H9 (cell line): ENCODE results near the gene ATG5. TPM values are rescaled to one million over a fixed set of nuclear protein-coding genes. Genes with fewer than 3 reads are reported as not detected.

Source experiments
- DNase-seq: peaks from one replicate; pipeline ENCODE4 v3.0.0-alpha.2; 2017
- H2AFZ ChIP-seq: one replicate; pipeline ENCODE4 v1.6.1; 2013; ENCODE audit warnings: mild to moderate bottlenecking, low read length, control low read depth, moderate library complexity
- H2AK5ac ChIP-seq: 2 replicates; pipeline ENCODE4 v1.6.1; 2013; ENCODE audit warnings: low read length, control low read depth, mixed read lengths; ENCODE audit not compliant: insufficient read length
- H2BK120ac ChIP-seq: one replicate; pipeline ENCODE4 v1.6.1; 2013; ENCODE audit warnings: low read depth, mild to moderate bottlenecking, low read length, control low read depth, inconsistent platforms; ENCODE audit not compliant: poor library complexity, severe bottlenecking
- H2BK12ac ChIP-seq: 2 replicates; pipeline ENCODE4 v1.6.1; 2013; ENCODE audit warnings: low read length, control low read depth, mixed read lengths, low read depth; ENCODE audit not compliant: insufficient read length
- H2BK15ac ChIP-seq: 2 replicates; pipeline ENCODE4 v1.6.1; 2013; ENCODE audit warnings: low read depth, low read length, control low read depth
- H2BK20ac ChIP-seq: one replicate; pipeline ENCODE4 v1.6.1; 2013; ENCODE audit warnings: low read depth, mild to moderate bottlenecking, low read length, control low read depth, inconsistent platforms; ENCODE audit not compliant: poor library complexity, severe bottlenecking
- H2BK5ac ChIP-seq: 2 replicates; pipeline ENCODE4 v1.6.1; 2013; ENCODE audit warnings: low read length, control low read depth, mixed read lengths; ENCODE audit not compliant: insufficient read length
- H3K14ac ChIP-seq: 2 replicates; pipeline ENCODE4 v1.6.1; 2013; ENCODE audit warnings: low read length, control low read depth; ENCODE audit not compliant: insufficient read depth
- H3K18ac ChIP-seq: 2 replicates; pipeline ENCODE4 v1.6.1; 2013; ENCODE audit warnings: low read depth, mild to moderate bottlenecking, mixed read lengths, low read length, control low read depth; ENCODE audit not compliant: insufficient read length
- H3K23ac ChIP-seq: 2 replicates; pipeline ENCODE4 v1.6.1; 2013; ENCODE audit warnings: low read length, control low read depth, mixed read lengths, low read depth; ENCODE audit not compliant: insufficient read length
- H3K23me2 ChIP-seq: 2 replicates; pipeline ENCODE4 v1.6.1; 2013; ENCODE audit warnings: low read depth, mild to moderate bottlenecking, mixed read lengths, low read length, control low read depth; ENCODE audit not compliant: insufficient read length, poor library complexity, severe bottlenecking
- H3K27ac ChIP-seq: 2 replicates; pipeline ENCODE4 v1.5.1; 2013; ENCODE audit warnings: low read length, control low read depth, mixed read lengths, low read depth; ENCODE audit not compliant: insufficient read length
- H3K27me3 ChIP-seq: 2 replicates; pipeline ENCODE4 v1.6.1; 2013; ENCODE audit warnings: low read length, control low read depth, inconsistent platforms; ENCODE audit not compliant: insufficient read depth
- H3K4ac ChIP-seq: 2 replicates; pipeline ENCODE4 v1.6.1; 2013; ENCODE audit warnings: low read depth, mild to moderate bottlenecking, control low read depth, inconsistent platforms, low read length, moderate library complexity
- H3K4me1 ChIP-seq: 2 replicates; pipeline ENCODE4 v1.6.1; 2013; ENCODE audit warnings: low read length, control low read depth, inconsistent platforms; ENCODE audit not compliant: insufficient read depth
- H3K4me2 ChIP-seq: 2 replicates; pipeline ENCODE4 v1.6.1; 2013; ENCODE audit warnings: low read length, control low read depth, mixed read lengths; ENCODE audit not compliant: insufficient read length, insufficient read depth
- H3K56ac ChIP-seq: 2 replicates; pipeline ENCODE4 v1.6.1; 2013; ENCODE audit warnings: low read depth, mild to moderate bottlenecking, mixed read lengths, low read length, control low read depth; ENCODE audit not compliant: insufficient read length
- H3K79me1 ChIP-seq: 2 replicates; pipeline ENCODE4 v1.6.1; 2013; ENCODE audit warnings: low read depth, mild to moderate bottlenecking, moderate library complexity, low read length, control low read depth, inconsistent platforms; ENCODE audit not compliant: insufficient read depth, poor library complexity, severe bottlenecking
- H3K79me2 ChIP-seq: 2 replicates; pipeline ENCODE4 v1.6.1; 2013; ENCODE audit warnings: low read length, control low read depth, inconsistent platforms; ENCODE audit not compliant: insufficient read depth
- H3K9ac ChIP-seq: 2 replicates; pipeline ENCODE4 v1.6.1; 2013; ENCODE audit warnings: low read length, control low read depth, mixed read lengths; ENCODE audit not compliant: insufficient read length; ENCODE audit errors: extremely low read depth
- H3K9me3 ChIP-seq: one replicate; pipeline ENCODE4 v1.6.1; 2013; ENCODE audit warnings: low read depth, low read length, inconsistent platforms; ENCODE audit not compliant: control insufficient read depth
- H3T11ph ChIP-seq: one replicate; pipeline ENCODE4 v1.6.1; 2013; ENCODE audit warnings: mild to moderate bottlenecking, low read length, control low read depth, inconsistent platforms
- H4K20me1 ChIP-seq: one replicate; pipeline ENCODE4 v1.6.1; 2013; ENCODE audit not compliant: control insufficient read depth, insufficient read length, insufficient read depth
- H4K5ac ChIP-seq: 2 replicates; pipeline ENCODE4 v1.6.1; 2013; ENCODE audit warnings: low read depth, mild to moderate bottlenecking, mixed read lengths, low read length, control low read depth; ENCODE audit not compliant: insufficient read length
- H4K8ac ChIP-seq: replicated peaks from 2 replicates; pipeline ENCODE4 v1.6.1; 2013; ENCODE audit warnings: low read length, control low read depth, mixed read lengths, low read depth; ENCODE audit not compliant: insufficient read length
- H4K91ac ChIP-seq: 2 replicates; pipeline ENCODE4 v1.6.1; 2013; ENCODE audit warnings: low read depth, mild to moderate bottlenecking, moderate library complexity, mixed read lengths, low read length, control low read depth; ENCODE audit not compliant: insufficient read length
- H3K27ac Mint-ChIP-seq, 3 experiments: 2 replicates in 2 of 3; 3 replicates in 1 of 3; pipeline ENCODE4 v1.8.0; 2020 to 2021; ENCODE audit warnings: mixed read lengths in 3 of 3, mild to moderate bottlenecking in 1 of 3, moderate library complexity in 1 of 3
- H3K27me3 Mint-ChIP-seq: 2 replicates; pipeline ENCODE4 v1.8.0; 2021; ENCODE audit warnings: low read depth, mild to moderate bottlenecking, moderate library complexity, mixed read lengths
- H3K36me3 Mint-ChIP-seq, 3 experiments: 2 replicates in 2 of 3; 3 replicates in 1 of 3; pipeline ENCODE4 v1.8.0; 2020 to 2021; ENCODE audit warnings: low read depth in 3 of 3, mixed read lengths in 3 of 3; ENCODE audit not compliant: insufficient read depth in 1 of 3
- H3K4me1 Mint-ChIP-seq, 2 experiments: 2 replicates each; pipeline ENCODE4 v1.8.0; 2020; ENCODE audit warnings: mixed read lengths in 2 of 2
- H3K4me3 Mint-ChIP-seq, 2 experiments: 2 replicates in 1 of 2; 3 replicates in 1 of 2; pipeline ENCODE4 v1.8.0; 2020 to 2021; ENCODE audit warnings: mild to moderate bottlenecking in 2 of 2, mixed read lengths in 2 of 2, moderate library complexity in 1 of 2
- H3K9me3 Mint-ChIP-seq, 2 experiments: 2 replicates in 1 of 2; 3 replicates in 1 of 2; pipeline ENCODE4 v1.8.0; 2020; ENCODE audit warnings: mild to moderate bottlenecking in 2 of 2, mixed read lengths in 2 of 2, moderate library complexity in 1 of 2
- CTCF ChIP-seq: fragments of 200-600 bp; sonication (generic); conservative IDR thresholded peaks from 3 replicates; pipeline ENCODE4 v1.8.0; 2021; ENCODE audit warnings: antibody characterized with exemption, mild to moderate bottlenecking
- WGBS: extraction: QIAGEN DNeasy Blood & Tissue Kit; methylation state at CpG from one replicate; pipeline ENCODE4 v1.1.7; 2013; ENCODE audit warnings: missing lambda C conversion rate, low lambda C conversion rate, mixed read lengths; ENCODE audit not compliant: insufficient read length; ENCODE audit errors: extremely low coverage; 5-methylcytosine and 5-hydroxymethylcytosine counted together
- total RNA-seq: library from RNA; stranded (reverse); gene quantifications from 2 replicates; pipeline ENCODE4 v1.2.1, GENCODE V29; 2021

Gene ATG5
- total RNA-seq, 1 experiment from 2014 or later: 36.7 TPM

DNA sequence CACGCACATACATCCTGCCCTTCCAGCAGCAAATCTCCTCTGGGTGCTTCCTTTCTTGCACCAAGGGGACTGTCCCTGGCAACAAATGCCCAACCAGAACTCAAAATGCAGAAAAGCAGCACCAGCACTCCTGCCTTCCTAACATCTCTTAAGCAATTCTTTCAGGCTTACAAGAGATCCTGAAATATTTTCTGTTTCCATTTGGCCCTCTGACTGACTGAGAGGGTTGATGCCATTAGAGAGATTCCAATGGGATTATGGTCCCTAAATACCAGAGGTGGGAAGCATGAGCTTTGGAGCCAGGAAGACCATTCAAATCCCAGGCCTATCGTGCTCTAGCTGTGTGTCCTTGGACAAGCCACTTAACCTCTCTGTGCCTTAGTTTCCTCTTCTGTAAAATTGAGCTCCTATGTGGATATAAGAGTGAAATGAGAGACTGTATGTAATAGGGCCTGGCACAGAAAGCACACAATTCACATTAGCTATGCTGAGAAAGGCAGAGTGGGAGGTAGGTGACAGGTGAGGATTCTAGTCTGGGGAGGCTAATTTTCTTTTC is 182.6 kb downstream of the ATG5 start:
- H2BK20ac ChIP-seq: no peak overlapping the region
- TF ChIP-seq CTCF: no peak
- Mint-ChIP-seq H3K27me3 (no peaks in the 10 kb centered on the region), H3K9me3 (no peaks in the 10 kb centered on the region), H3K4me1 (peaks cover 38 to 41% of the 10 kb centered on the region in 2 experiments), H3K27ac (no peak overlapping the region), H3K36me3 (no peaks in the 10 kb centered on the region), H3K4me3 (no peak overlapping the region)
- H3K56ac ChIP-seq: no peak overlapping the region
- H3K79me1 ChIP-seq: no peaks in the 10 kb centered on the region
- no peak overlapping the region for H3K4me2 ChIP-seq
- WGBS: no CpG with 5 or more reads among the region's 2 CpGs
- H3K9me3 ChIP-seq: no peaks in the 10 kb centered on the region
- H3K18ac ChIP-seq: no peak overlapping the region
- no peak overlapping the region for H3K27ac ChIP-seq
- no peak overlapping the region for H4K5ac ChIP-seq
- H3K79me2 ChIP-seq: no peaks in the 10 kb centered on the region
- H2AK5ac ChIP-seq: no peak overlapping the region
- no peak overlapping the region for H3T11ph ChIP-seq
- no peaks in the 10 kb centered on the region for H4K20me1 ChIP-seq
- H2BK15ac ChIP-seq: no peak overlapping the region
- no peak overlapping the region for H2AFZ ChIP-seq
- H3K14ac ChIP-seq: no peak overlapping the region
- DNase-seq: no peak
- no peak overlapping the region for H3K23ac ChIP-seq
- H2BK12ac ChIP-seq: no peak overlapping the region
- no peak overlapping the region for H4K91ac ChIP-seq
- H3K4ac ChIP-seq: no peak overlapping the region
- H2BK5ac ChIP-seq: no peak overlapping the region
- H3K9ac ChIP-seq: no peak overlapping the region
- H2BK120ac ChIP-seq: no peak overlapping the region
- no peaks in the 10 kb centered on the region for H3K27me3 ChIP-seq
- H3K23me2 ChIP-seq: no peaks in the 10 kb centered on the region
- no peak overlapping the region for H4K8ac ChIP-seq
- H3K4me1 ChIP-seq: no peaks in the 10 kb centered on the region
